Neutrophil (primary cell): ENCODE results near the gene DCP2.

ENCODE experiments used
- H3K27ac ChIP-seq: fragments of 200-600 bp; sonication (generic); 2 replicates; pipeline ENCODE4 v1.5.1; 2016; ENCODE audit warnings: mild to moderate bottlenecking, moderate library complexity
- H3K27me3 ChIP-seq: fragments of 200-600 bp; sonication (generic); 2 replicates; pipeline ENCODE4 v1.6.0; 2016; ENCODE audit warnings: mild to moderate bottlenecking
- H3K36me3 ChIP-seq: fragments of 200-600 bp; sonication (generic); 2 replicates; pipeline ENCODE4 v1.5.1; 2017
- H3K4me1 ChIP-seq, 2 experiments: fragments of 200-600 bp in 1 of 2; sonication (generic) in 1 of 2; 1 replicate in 1 of 2; 2 replicates in 1 of 2; pipeline versions ENCODE4 v1.5.1 to v1.6.1; 2013 to 2016; ENCODE audit warnings: low read depth in 1 of 2, low read length in 1 of 2, mild to moderate bottlenecking in 1 of 2, moderate library complexity in 1 of 2; ENCODE audit not compliant: control insufficient read depth in 1 of 2, insufficient read depth in 1 of 2
- H3K4me3 ChIP-seq, 2 experiments: fragments of 200-600 bp in 1 of 2; sonication (generic) in 1 of 2; 1 replicate in 1 of 2; 2 replicates in 1 of 2; pipeline ENCODE4 v1.5.1; 2013 to 2016; ENCODE audit warnings: low read depth in 1 of 2, low read length in 1 of 2, mild to moderate bottlenecking in 1 of 2, moderate library complexity in 1 of 2
- H3K9me3 ChIP-seq: fragments of 200-600 bp; sonication (generic); 2 replicates; pipeline ENCODE4 v1.5.1; 2016
- CTCF ChIP-seq: fragments of 200-600 bp; sonication (generic); IDR thresholded peaks from 2 replicates; pipeline ENCODE4 v1.5.1; 2016; ENCODE audit warnings: antibody characterized with exemption

The DCP2 gene

DNA sequence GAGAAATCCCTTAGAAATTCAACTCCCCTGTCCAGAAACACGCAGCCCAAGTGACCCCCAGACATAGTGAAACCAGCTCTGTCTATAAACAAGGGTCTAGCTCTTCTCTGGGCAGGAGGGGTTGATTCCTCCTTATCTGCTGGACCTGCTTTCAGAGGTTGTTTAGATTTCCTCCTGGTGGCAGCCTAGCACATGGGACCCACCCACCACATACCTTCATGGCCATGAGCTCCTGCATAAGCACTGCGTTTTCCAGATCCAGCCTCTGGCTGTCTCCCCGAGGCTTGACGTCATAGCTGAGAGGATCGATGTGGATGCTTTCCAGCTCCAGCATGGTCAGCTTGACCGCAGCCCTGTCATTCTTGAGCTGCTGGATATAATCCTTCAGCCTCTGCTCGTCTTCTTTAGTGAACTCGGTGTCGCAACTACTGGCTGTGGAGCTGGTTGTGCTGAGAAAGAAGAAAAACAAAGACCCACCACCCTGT lies 77.0 kb downstream of the DCP2 start:
- H3K4me1 ChIP-seq = no peaks in the 10 kb centered on the region
- H3K4me3 ChIP-seq = no peak overlapping the region
- no peaks in the 10 kb centered on the region for H3K27me3 ChIP-seq
- H3K9me3 ChIP-seq = no peaks in the 10 kb centered on the region
- H3K36me3 ChIP-seq = no peaks in the 10 kb centered on the region
- H3K27ac ChIP-seq = no peak overlapping the region
- no peak for TF ChIP-seq CTCF

- H3K27me3 ChIP-seq = no peaks in the 10 kb centered on the region
- no peak overlapping the region for H3K27ac ChIP-seq
- no peaks in the 10 kb centered on the region for H3K4me1 ChIP-seq
- no peak for TF ChIP-seq CTCF
- H3K36me3 ChIP-seq = no peaks in the 10 kb centered on the region
- H3K9me3 ChIP-seq = no peaks in the 10 kb centered on the region
- no peak overlapping the region for H3K4me3 ChIP-seq
Observed at GRCh38 chr5:113054899-113055298, 78.3 kb downstream of the DCP2 start.

DNA sequence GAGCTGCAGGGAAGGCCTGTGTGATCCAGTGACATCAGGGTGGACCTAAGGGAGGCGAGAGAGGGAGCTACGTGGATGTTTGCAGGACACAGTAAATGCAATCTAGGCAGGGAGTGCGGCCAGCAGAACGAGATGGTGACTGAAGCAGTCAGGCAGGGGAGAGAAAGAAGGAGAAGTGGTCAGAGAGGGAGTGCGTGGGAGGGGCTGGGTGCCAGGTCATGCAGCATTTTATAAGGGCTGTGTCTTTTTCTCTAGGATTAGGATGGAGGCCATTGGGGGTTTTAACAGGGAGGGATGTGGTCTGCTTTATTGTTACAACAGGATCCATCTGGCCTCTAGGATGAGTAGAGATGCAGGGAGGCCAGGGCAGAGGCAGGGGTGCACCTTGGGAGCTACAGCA lies 80.4 kb downstream of the DCP2 start:
- Histone ChIP-seq H3K4me1 (no peaks in the 10 kb centered on the region), H3K27ac (no peak overlapping the region), H3K4me3 (no peak overlapping the region), H3K27me3 (peaks cover 11% of the 10 kb centered on the region), H3K36me3 (no peaks in the 10 kb centered on the region), H3K9me3 (no peaks in the 10 kb centered on the region)
- no peak for TF ChIP-seq CTCF

GRCh38 chr5:113057557-113057984 lies 81.0 kb downstream of the DCP2 start:
- no peak overlapping the region for H3K27ac ChIP-seq

DNA sequence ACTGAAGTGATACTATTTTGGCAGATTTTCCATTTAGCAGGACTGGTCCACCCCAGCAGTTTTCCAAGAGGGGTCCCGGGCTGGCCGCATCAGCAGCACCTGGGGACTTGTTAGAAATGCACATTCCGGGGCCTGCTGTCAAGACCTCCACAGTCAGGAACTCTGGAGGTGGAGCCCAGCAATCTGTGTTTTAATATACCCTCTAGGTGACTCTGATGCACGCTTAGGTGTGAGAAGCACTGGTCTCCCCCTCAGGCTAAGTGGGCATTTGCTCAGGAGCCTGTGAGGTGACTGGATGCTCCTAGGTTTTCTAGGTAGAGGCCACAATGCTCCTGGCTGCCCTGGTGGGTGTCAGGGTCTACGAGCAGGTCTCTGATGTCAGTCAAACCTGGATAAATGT lies 81.7 kb downstream of the DCP2 start:
- H3K27me3 ChIP-seq = peaks cover 11% of the 10 kb centered on the region
- H3K27ac ChIP-seq = no peak overlapping the region
- H3K36me3 ChIP-seq = no peaks in the 10 kb centered on the region
- H3K4me1 ChIP-seq = no peaks in the 10 kb centered on the region
- TF ChIP-seq CTCF = no peak
- H3K4me3 ChIP-seq = no peak overlapping the region
- no peaks in the 10 kb centered on the region for H3K9me3 ChIP-seq

More at GRCh38 chr5:113057557-113057984, 81.0 kb downstream of the DCP2 start:
- no peaks in the 10 kb centered on the region for H3K9me3 ChIP-seq
- no peak for TF ChIP-seq CTCF
- peaks cover 11% of the 10 kb centered on the region for H3K27me3 ChIP-seq
- H3K36me3 ChIP-seq = no peaks in the 10 kb centered on the region
- H3K4me1 ChIP-seq = no peaks in the 10 kb centered on the region
- H3K4me3 ChIP-seq = no peak overlapping the region
